HG03460 (cell line): ENCODE results near the gene BMERB1.
"Not testable (repeated sequence)": the region's sequence is repeated elsewhere in the genome, so short reads cannot be mapped to it uniquely, and the experiment has no call there.

ENCODE experiments used
- ATAC-seq: cut with Tn5 transposase; IDR thresholded peaks from one replicate; pipeline ENCODE4 v1.9.1; 2021; ENCODE audit not compliant: unreplicated experiment

The BMERB1 gene

GRCh38 chr16:15583526-15583925 is 149.1 kb downstream of the BMERB1 start:
- no peak for ATAC-seq

GRCh38 chr16:15585956-15586355 is 151.6 kb downstream of the BMERB1 start:
- no peak for ATAC-seq

- ATAC-seq: no peak
Measured at GRCh38 chr16:15586716-15587115, 152.3 kb downstream of the BMERB1 start.

GRCh38 chr16:15587152-15587825 is 152.9 kb downstream of the BMERB1 start:
- no peak for ATAC-seq

- no peak for ATAC-seq
Measured at GRCh38 chr16:15592324-15592723, 157.9 kb downstream of the BMERB1 start.

GRCh38 chr16:15593235-15593634 is 158.8 kb downstream of the BMERB1 start:
- ATAC-seq: no peak

- no peak for ATAC-seq
Measured at GRCh38 chr16:15594711-15595320, 160.4 kb downstream of the BMERB1 start.

- ATAC-seq: no peak
Measured at GRCh38 chr16:15597135-15597534, 162.7 kb downstream of the BMERB1 start.

- ATAC-seq: no peak
Measured at GRCh38 chr16:15597822-15598647, 163.6 kb downstream of the BMERB1 start.

GRCh38 chr16:15598648-15599190 is 164.3 kb downstream of the BMERB1 start:
- no peak for ATAC-seq

- no peak for ATAC-seq
Measured at GRCh38 chr16:15599303-15600070, 165.1 kb downstream of the BMERB1 start.

GRCh38 chr16:15601212-15601879 is 167.0 kb downstream of the BMERB1 start:
- no peak for ATAC-seq

- no peak for ATAC-seq
Measured at GRCh38 chr16:15602285-15603044, 168.1 kb downstream of the BMERB1 start.

GRCh38 chr16:15604460-15605440 is 170.4 kb downstream of the BMERB1 start:
- ATAC-seq: no peak

GRCh38 chr16:15605839-15606517 is 171.6 kb downstream of the BMERB1 start:
- ATAC-seq: no peak

- no peak for ATAC-seq
Measured at GRCh38 chr16:15606518-15607220, 172.3 kb downstream of the BMERB1 start.

- ATAC-seq: not testable (repeated sequence)
Measured at GRCh38 chr16:15607221-15607699, 172.9 kb downstream of the BMERB1 start.
